H9 (cell line): Measurements from ENCODE around the gene WFS1. TPM values are rescaled to one million over a fixed set of nuclear protein-coding genes. Genes with fewer than 3 reads are reported as not detected.

ENCODE experiments used
- DNase-seq: peaks from one replicate; pipeline ENCODE4 v3.0.0-alpha.2; 2017
- H2AFZ ChIP-seq: one replicate; pipeline ENCODE4 v1.6.1; 2013; ENCODE audit warnings: mild to moderate bottlenecking, low read length, control low read depth, moderate library complexity
- H2AK5ac ChIP-seq: 2 replicates; pipeline ENCODE4 v1.6.1; 2013; ENCODE audit warnings: low read length, control low read depth, mixed read lengths; ENCODE audit not compliant: insufficient read length
- H2BK120ac ChIP-seq: one replicate; pipeline ENCODE4 v1.6.1; 2013; ENCODE audit warnings: low read depth, mild to moderate bottlenecking, low read length, control low read depth, inconsistent platforms; ENCODE audit not compliant: poor library complexity, severe bottlenecking
- H2BK12ac ChIP-seq: 2 replicates; pipeline ENCODE4 v1.6.1; 2013; ENCODE audit warnings: low read length, control low read depth, mixed read lengths, low read depth; ENCODE audit not compliant: insufficient read length
- H2BK15ac ChIP-seq: 2 replicates; pipeline ENCODE4 v1.6.1; 2013; ENCODE audit warnings: low read depth, low read length, control low read depth
- H2BK20ac ChIP-seq: one replicate; pipeline ENCODE4 v1.6.1; 2013; ENCODE audit warnings: low read depth, mild to moderate bottlenecking, low read length, control low read depth, inconsistent platforms; ENCODE audit not compliant: poor library complexity, severe bottlenecking
- H2BK5ac ChIP-seq: 2 replicates; pipeline ENCODE4 v1.6.1; 2013; ENCODE audit warnings: low read length, control low read depth, mixed read lengths; ENCODE audit not compliant: insufficient read length
- H3K14ac ChIP-seq: 2 replicates; pipeline ENCODE4 v1.6.1; 2013; ENCODE audit warnings: low read length, control low read depth; ENCODE audit not compliant: insufficient read depth
- H3K18ac ChIP-seq: 2 replicates; pipeline ENCODE4 v1.6.1; 2013; ENCODE audit warnings: low read depth, mild to moderate bottlenecking, mixed read lengths, low read length, control low read depth; ENCODE audit not compliant: insufficient read length
- H3K23ac ChIP-seq: 2 replicates; pipeline ENCODE4 v1.6.1; 2013; ENCODE audit warnings: low read length, control low read depth, mixed read lengths, low read depth; ENCODE audit not compliant: insufficient read length
- H3K23me2 ChIP-seq: 2 replicates; pipeline ENCODE4 v1.6.1; 2013; ENCODE audit warnings: low read depth, mild to moderate bottlenecking, mixed read lengths, low read length, control low read depth; ENCODE audit not compliant: insufficient read length, poor library complexity, severe bottlenecking
- H3K27ac ChIP-seq: 2 replicates; pipeline ENCODE4 v1.5.1; 2013; ENCODE audit warnings: low read length, control low read depth, mixed read lengths, low read depth; ENCODE audit not compliant: insufficient read length
- H3K27me3 ChIP-seq: 2 replicates; pipeline ENCODE4 v1.6.1; 2013; ENCODE audit warnings: low read length, control low read depth, inconsistent platforms; ENCODE audit not compliant: insufficient read depth
- H3K4ac ChIP-seq: 2 replicates; pipeline ENCODE4 v1.6.1; 2013; ENCODE audit warnings: low read depth, mild to moderate bottlenecking, control low read depth, inconsistent platforms, low read length, moderate library complexity
- H3K4me1 ChIP-seq: 2 replicates; pipeline ENCODE4 v1.6.1; 2013; ENCODE audit warnings: low read length, control low read depth, inconsistent platforms; ENCODE audit not compliant: insufficient read depth
- H3K4me2 ChIP-seq: 2 replicates; pipeline ENCODE4 v1.6.1; 2013; ENCODE audit warnings: low read length, control low read depth, mixed read lengths; ENCODE audit not compliant: insufficient read length, insufficient read depth
- H3K56ac ChIP-seq: 2 replicates; pipeline ENCODE4 v1.6.1; 2013; ENCODE audit warnings: low read depth, mild to moderate bottlenecking, mixed read lengths, low read length, control low read depth; ENCODE audit not compliant: insufficient read length
- H3K79me1 ChIP-seq: 2 replicates; pipeline ENCODE4 v1.6.1; 2013; ENCODE audit warnings: low read depth, mild to moderate bottlenecking, moderate library complexity, low read length, control low read depth, inconsistent platforms; ENCODE audit not compliant: insufficient read depth, poor library complexity, severe bottlenecking
- H3K79me2 ChIP-seq: 2 replicates; pipeline ENCODE4 v1.6.1; 2013; ENCODE audit warnings: low read length, control low read depth, inconsistent platforms; ENCODE audit not compliant: insufficient read depth
- H3K9ac ChIP-seq: 2 replicates; pipeline ENCODE4 v1.6.1; 2013; ENCODE audit warnings: low read length, control low read depth, mixed read lengths; ENCODE audit not compliant: insufficient read length; ENCODE audit errors: extremely low read depth
- H3K9me3 ChIP-seq: one replicate; pipeline ENCODE4 v1.6.1; 2013; ENCODE audit warnings: low read depth, low read length, inconsistent platforms; ENCODE audit not compliant: control insufficient read depth
- H3T11ph ChIP-seq: one replicate; pipeline ENCODE4 v1.6.1; 2013; ENCODE audit warnings: mild to moderate bottlenecking, low read length, control low read depth, inconsistent platforms
- H4K20me1 ChIP-seq: one replicate; pipeline ENCODE4 v1.6.1; 2013; ENCODE audit not compliant: control insufficient read depth, insufficient read length, insufficient read depth
- H4K5ac ChIP-seq: 2 replicates; pipeline ENCODE4 v1.6.1; 2013; ENCODE audit warnings: low read depth, mild to moderate bottlenecking, mixed read lengths, low read length, control low read depth; ENCODE audit not compliant: insufficient read length
- H4K8ac ChIP-seq: replicated peaks from 2 replicates; pipeline ENCODE4 v1.6.1; 2013; ENCODE audit warnings: low read length, control low read depth, mixed read lengths, low read depth; ENCODE audit not compliant: insufficient read length
- H4K91ac ChIP-seq: 2 replicates; pipeline ENCODE4 v1.6.1; 2013; ENCODE audit warnings: low read depth, mild to moderate bottlenecking, moderate library complexity, mixed read lengths, low read length, control low read depth; ENCODE audit not compliant: insufficient read length
- H3K27ac Mint-ChIP-seq, 3 experiments: 2 replicates in 2 of 3; 3 replicates in 1 of 3; pipeline ENCODE4 v1.8.0; 2020 to 2021; ENCODE audit warnings: mixed read lengths in 3 of 3, mild to moderate bottlenecking in 1 of 3, moderate library complexity in 1 of 3
- H3K27me3 Mint-ChIP-seq: 2 replicates; pipeline ENCODE4 v1.8.0; 2021; ENCODE audit warnings: low read depth, mild to moderate bottlenecking, moderate library complexity, mixed read lengths
- H3K36me3 Mint-ChIP-seq, 3 experiments: 2 replicates in 2 of 3; 3 replicates in 1 of 3; pipeline ENCODE4 v1.8.0; 2020 to 2021; ENCODE audit warnings: low read depth in 3 of 3, mixed read lengths in 3 of 3; ENCODE audit not compliant: insufficient read depth in 1 of 3
- H3K4me1 Mint-ChIP-seq, 2 experiments: 2 replicates each; pipeline ENCODE4 v1.8.0; 2020; ENCODE audit warnings: mixed read lengths in 2 of 2
- H3K4me3 Mint-ChIP-seq, 2 experiments: 2 replicates in 1 of 2; 3 replicates in 1 of 2; pipeline ENCODE4 v1.8.0; 2020 to 2021; ENCODE audit warnings: mild to moderate bottlenecking in 2 of 2, mixed read lengths in 2 of 2, moderate library complexity in 1 of 2
- H3K9me3 Mint-ChIP-seq, 2 experiments: 2 replicates in 1 of 2; 3 replicates in 1 of 2; pipeline ENCODE4 v1.8.0; 2020; ENCODE audit warnings: mild to moderate bottlenecking in 2 of 2, mixed read lengths in 2 of 2, moderate library complexity in 1 of 2
- WGBS: extraction: QIAGEN DNeasy Blood & Tissue Kit; methylation state at CpG from one replicate; pipeline ENCODE4 v1.1.7; 2013; ENCODE audit warnings: missing lambda C conversion rate, low lambda C conversion rate, mixed read lengths; ENCODE audit not compliant: insufficient read length; ENCODE audit errors: extremely low coverage; 5-methylcytosine and 5-hydroxymethylcytosine counted together
- total RNA-seq: library from RNA; stranded (reverse); gene quantifications from 2 replicates; pipeline ENCODE4 v1.2.1, GENCODE V29; 2021
- TF ChIP-seq, protein P1 (sequence below): fragments of 200-600 bp; sonication (generic); conservative IDR thresholded peaks from 3 replicates; pipeline ENCODE4 v1.8.0; 2021; ENCODE audit warnings: antibody characterized with exemption, mild to moderate bottlenecking

Gene WFS1
- total RNA-seq, 1 experiment from 2014 or later, result 18.9 TPM

DNA sequence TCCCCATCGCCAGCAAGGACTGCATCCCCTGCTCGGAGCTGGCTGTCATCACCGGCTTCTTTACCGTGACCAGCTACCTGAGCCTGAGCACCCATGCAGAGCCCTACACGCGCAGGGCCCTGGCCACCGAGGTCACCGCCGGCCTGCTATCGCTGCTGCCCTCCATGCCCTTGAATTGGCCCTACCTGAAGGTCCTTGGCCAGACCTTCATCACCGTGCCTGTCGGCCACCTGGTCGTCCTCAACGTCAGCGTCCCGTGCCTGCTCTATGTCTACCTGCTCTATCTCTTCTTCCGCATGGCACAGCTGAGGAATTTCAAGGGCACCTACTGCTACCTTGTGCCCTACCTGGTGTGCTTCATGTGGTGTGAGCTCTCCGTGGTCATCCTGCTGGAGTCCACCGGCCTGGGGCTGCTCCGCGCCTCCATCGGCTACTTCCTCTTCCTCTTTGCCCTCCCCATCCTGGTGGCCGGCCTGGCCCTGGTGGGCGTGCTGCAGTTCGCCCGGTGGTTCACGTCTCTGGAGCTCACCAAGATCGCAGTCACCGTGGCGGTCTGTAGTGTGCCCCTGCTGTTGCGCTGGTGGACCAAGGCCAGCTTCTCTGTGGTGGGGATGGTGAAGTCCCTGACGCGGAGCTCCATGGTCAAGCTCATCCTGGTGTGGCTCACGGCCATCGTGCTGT lies 31.5 kb downstream of the WFS1 start:
- Histone ChIP-seq H3K14ac (no peak overlapping the region), H4K91ac (no peak overlapping the region), H2BK15ac (no peak overlapping the region), H3K23me2 (no peaks in the 10 kb centered on the region), H3K23ac (no peak overlapping the region), H3K79me1 (no peaks in the 10 kb centered on the region), H3K9me3 (no peaks in the 10 kb centered on the region), H3T11ph (no peak overlapping the region), H4K20me1 (no peaks in the 10 kb centered on the region), H4K5ac (no peak overlapping the region), H3K27me3 (no peaks in the 10 kb centered on the region), H2AK5ac (no peak overlapping the region), H3K18ac (no peak overlapping the region), H2BK12ac (no peak overlapping the region), H4K8ac (no peak overlapping the region), H2BK20ac (no peak overlapping the region), H3K79me2 (no peaks in the 10 kb centered on the region), H3K4ac (no peak overlapping the region), H2BK120ac (no peak overlapping the region), H2BK5ac (no peak overlapping the region), H3K56ac (no peak overlapping the region), H3K27ac (no peak overlapping the region), H3K4me2 (no peak overlapping the region), H3K4me1 (no peaks in the 10 kb centered on the region), H3K9ac (no peak overlapping the region), H2AFZ (no peak overlapping the region)
- Mint-ChIP-seq H3K4me3 (no peak overlapping the region; a peak in 1 of 5 replicates), H3K27me3 (peaks cover 4% of the 10 kb centered on the region), H3K9me3 (no peaks in the 10 kb centered on the region), H3K36me3 (peaks cover 23 to 39% (median 35%) of the 10 kb centered on the region in 3 experiments; a peak in 6 of 7 replicates), H3K4me1 (0 out of 4 replicates have a peak, but pooled peaks cover 0 to 2% of the 10 kb centered on the region in 2 experiments), H3K27ac (0 out of 7 replicates have a peak overlapping the region, but pooled peaks of 1 of the 3 experiments have one; percentile 39)
- DNase-seq, result no peak
- TF ChIP-seq, protein P1, sequence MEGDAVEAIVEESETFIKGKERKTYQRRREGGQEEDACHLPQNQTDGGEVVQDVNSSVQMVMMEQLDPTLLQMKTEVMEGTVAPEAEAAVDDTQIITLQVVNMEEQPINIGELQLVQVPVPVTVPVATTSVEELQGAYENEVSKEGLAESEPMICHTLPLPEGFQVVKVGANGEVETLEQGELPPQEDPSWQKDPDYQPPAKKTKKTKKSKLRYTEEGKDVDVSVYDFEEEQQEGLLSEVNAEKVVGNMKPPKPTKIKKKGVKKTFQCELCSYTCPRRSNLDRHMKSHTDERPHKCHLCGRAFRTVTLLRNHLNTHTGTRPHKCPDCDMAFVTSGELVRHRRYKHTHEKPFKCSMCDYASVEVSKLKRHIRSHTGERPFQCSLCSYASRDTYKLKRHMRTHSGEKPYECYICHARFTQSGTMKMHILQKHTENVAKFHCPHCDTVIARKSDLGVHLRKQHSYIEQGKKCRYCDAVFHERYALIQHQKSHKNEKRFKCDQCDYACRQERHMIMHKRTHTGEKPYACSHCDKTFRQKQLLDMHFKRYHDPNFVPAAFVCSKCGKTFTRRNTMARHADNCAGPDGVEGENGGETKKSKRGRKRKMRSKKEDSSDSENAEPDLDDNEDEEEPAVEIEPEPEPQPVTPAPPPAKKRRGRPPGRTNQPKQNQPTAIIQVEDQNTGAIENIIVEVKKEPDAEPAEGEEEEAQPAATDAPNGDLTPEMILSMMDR, result no peak
- WGBS, result no CpG with 5 or more reads among the region's 35 CpGs
